Measurements from ENCODE around the gene GPC5. TPM values are rescaled to one million over a fixed set of nuclear protein-coding genes. Genes with fewer than 3 reads are reported as not detected.
"Not testable (repeated sequence)": the region's sequence is repeated elsewhere in the genome, so short reads cannot be mapped to it uniquely, and the experiment has no call there.

Gene GPC5
- total RNA-seq, 1 experiment from 2014 or later = not detected

- DNase-seq (ENCODE audit: low read depth) = no peak
Measured at GRCh38 chr13:91868351-91868750, 469.9 kb downstream of the GPC5 start.

DNA sequence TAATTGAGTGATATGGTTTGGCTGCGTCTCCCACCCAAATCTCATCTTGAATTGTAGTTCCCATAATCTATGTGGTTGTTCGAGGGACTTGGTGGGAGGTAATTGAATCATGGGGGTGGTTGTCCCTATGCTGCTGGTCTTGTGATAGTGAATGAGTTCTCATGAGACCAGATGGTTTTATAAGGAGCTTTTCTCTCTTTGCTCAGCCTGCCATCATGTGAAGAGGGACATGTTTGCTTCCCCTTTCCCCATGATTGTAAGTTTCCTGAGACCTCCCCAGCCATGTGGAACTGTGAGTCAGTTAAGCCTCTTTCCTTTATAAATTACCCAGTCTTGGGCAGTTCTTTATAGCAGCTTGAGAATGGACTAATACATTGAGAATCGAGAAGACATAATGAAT is 480.1 kb downstream of the GPC5 start:
- DNase-seq (ENCODE audit: low read depth) = no peak

DNA sequence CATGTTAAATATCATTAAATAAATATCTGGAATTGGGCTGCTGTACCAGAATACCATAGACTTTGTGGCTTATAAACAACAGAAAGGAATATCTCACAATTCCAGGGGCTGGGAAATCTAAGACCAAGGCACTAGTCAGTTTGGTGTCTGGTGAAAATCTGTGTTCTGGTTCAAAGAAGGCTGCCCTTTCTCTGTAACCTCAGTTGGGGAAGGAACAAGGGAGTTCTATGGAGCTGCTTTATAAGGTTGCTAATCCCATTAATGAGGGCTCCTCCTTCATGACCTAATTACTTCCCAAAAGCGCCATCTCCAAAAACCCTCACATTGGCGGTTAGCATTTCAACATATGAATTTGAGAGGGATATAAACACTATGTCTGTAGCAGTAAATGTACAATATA is 480.9 kb downstream of the GPC5 start:
- no peak for DNase-seq (ENCODE audit: low read depth)

GRCh38 chr13:91882918-91883317 is 484.5 kb downstream of the GPC5 start:
- no peak for DNase-seq (ENCODE audit: low read depth)

DNA sequence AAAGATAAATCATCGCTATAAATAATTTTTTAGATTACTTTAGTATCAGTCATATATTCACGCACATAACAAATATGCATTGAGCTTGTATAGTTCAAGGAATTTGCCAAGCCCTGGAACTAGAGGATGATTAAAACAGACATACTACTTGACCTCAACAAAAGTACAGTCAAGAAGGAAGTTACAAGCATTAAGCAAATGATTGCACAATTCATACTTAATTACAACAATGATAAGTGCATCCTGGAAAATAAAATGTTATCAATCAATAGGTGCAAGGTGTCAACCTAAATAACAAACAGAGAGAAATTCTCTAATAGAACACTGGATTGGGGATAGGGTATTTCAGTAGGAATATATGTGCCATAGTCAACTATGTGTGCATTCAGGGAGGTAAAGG is 491.2 kb downstream of the GPC5 start:
- DNase-seq (ENCODE audit: low read depth) = no peak

DNA sequence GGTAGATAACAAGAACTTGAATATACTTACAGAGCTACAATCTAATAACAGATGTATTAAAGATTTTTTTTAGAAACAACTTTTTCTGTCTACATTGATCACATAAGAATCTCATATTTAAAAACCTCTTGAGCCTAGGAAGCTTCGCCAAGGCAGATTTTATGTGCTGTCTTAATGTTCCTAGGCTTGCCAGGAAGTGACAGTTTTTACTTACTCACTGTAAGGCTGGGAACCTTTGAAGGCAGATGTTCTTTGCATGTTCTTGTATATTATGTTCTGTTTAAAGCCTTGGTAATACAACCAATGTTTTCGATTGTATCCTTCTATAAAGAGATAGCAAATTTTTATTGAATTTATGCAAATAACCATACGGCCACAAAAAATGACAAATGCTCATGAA is 492.7 kb downstream of the GPC5 start:
- no peak for DNase-seq (ENCODE audit: low read depth)

- DNase-seq (ENCODE audit: low read depth) = no peak
Measured at GRCh38 chr13:91893040-91893439, 494.6 kb downstream of the GPC5 start.

- DNase-seq (ENCODE audit: low read depth) = no peak
Measured at GRCh38 chr13:91894316-91894715, 495.9 kb downstream of the GPC5 start.

GRCh38 chr13:91896547-91896946 is 498.1 kb downstream of the GPC5 start:
- DNase-seq (ENCODE audit: low read depth) = no peak

DNA sequence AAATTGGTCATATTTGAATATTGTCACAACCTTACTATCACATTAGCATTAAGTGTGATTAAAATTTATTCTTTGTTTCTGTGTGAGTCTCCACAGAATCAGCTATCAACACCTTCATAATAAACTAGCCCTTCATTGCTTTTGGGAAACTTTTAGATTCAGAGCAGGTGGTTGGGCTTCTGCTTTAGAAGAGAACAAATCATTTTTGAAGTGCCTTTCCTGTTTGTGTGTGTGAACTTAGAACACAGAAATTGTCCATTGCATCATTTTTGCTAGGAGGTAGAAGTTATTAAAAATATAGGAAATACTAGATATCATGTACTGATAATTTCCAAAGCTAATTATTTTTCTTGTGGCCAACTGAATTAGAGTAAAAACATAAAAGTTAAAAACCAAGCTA is 500.6 kb downstream of the GPC5 start:
- DNase-seq (ENCODE audit: low read depth) = not testable (repeated sequence)

- no peak for DNase-seq (ENCODE audit: low read depth)
Measured at GRCh38 chr13:91902291-91902690, 503.9 kb downstream of the GPC5 start.

- no peak for DNase-seq (ENCODE audit: low read depth)
Measured at GRCh38 chr13:91904005-91904404, 505.6 kb downstream of the GPC5 start.

DNA sequence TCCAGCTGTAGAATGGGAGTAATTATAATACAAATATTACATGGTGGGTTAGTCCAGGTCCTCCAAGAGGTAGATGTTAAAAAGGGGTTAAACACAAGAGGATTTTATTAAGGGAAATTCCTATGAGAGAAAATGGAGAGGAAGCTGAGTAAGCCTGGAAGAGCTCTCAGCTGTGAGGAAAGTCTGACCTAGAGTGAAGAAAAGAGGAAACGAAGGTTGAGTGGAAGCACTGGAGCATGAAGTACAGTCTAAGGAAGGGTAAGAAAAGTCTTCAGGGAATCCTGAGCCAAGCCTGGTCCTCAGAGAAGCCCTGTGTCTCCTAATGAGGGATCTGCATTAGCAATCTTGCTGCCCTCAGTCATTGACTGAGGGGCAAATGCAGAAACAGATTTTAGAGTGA is 506.2 kb downstream of the GPC5 start:
- no peak for DNase-seq (ENCODE audit: low read depth)

DNA sequence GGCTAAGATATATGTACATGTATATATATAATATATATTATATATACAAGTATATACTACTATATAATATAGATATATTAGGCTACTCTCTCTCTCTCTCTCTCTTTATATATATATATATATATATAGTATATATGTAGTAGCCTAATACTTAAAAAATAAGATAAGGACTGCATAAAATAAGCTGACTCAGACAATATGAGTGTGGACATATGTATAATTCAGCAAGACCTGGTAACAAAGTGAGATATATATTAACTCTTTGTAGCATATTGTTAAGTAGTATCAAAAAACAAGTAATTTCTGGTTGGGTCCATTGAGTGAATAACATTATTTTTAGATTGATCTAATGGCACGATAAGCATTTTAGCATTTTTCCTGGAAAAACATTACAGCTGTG is 509.0 kb downstream of the GPC5 start:
- DNase-seq (ENCODE audit: low read depth) = no peak

DNA sequence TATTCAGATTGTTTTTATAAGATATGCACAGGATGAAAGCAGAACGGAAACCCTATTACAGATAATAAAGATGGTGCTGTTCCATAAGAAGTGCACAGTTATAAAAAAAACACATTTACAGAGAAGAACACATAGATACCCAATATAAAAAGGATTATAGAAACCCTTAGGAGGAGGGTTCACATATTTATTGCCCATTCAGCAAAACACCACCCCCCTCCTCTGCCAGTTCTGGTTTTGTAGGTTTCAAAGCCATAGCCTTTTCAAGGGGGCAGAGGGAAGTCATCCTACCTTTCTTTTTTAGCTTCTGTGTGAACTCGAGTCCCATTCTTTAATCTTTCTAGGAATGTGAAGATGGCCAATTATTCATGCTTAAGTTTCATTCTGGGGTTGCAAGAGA is 511.2 kb downstream of the GPC5 start:
- DNase-seq (ENCODE audit: low read depth) = no peak

DNA sequence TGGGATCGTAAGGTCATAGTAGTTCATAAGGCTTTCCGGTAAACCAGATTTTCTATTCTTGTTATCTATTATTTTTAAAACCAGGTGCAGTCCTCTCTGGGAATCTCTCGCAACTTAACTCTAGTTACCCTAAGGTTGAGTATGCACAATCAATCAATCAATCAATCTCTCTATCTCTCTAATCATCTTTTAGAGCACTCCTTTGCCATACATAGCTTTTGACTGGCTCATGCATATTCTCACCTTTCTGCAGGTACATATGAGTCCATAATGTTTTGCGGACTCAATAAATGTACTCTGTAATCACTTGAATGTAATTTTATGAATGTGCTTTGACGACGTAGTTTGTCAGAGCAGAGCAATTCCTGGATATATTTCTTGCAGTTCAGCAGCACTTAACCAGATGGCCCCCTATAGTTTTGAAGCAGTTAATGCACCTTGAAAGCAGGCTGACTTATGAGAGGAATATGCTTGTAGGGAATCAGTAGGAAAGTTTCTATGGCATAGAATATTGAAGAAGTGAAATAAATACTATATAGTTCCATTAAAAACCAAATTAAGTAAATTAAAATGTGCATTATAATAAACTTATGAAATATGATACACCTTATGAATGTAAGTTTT is 524.7 kb downstream of the GPC5 start:
- no peak for DNase-seq (ENCODE audit: low read depth)

GRCh38 chr13:91930687-91931086 is 532.3 kb downstream of the GPC5 start:
- DNase-seq (ENCODE audit: low read depth) = no peak

DNA sequence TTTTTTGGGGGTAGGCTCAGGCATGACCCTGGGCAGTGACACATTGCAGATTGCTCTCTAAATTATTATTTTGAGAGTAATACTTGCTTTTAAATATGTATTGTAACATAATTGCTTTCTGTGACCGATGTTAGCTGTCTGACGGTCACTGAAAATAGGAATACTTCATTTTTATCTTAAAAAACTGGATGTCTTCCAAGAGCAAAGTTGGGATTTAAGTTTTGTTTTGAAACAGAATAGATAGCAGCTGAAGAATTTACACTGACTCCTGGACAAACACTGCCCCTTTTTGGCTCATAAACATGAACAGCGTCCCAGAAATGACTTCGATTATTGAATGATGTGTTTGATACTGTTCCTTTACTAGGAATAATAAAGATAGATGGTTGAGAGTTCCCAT is 535.9 kb downstream of the GPC5 start:
- no peak for DNase-seq (ENCODE audit: low read depth)

DNA sequence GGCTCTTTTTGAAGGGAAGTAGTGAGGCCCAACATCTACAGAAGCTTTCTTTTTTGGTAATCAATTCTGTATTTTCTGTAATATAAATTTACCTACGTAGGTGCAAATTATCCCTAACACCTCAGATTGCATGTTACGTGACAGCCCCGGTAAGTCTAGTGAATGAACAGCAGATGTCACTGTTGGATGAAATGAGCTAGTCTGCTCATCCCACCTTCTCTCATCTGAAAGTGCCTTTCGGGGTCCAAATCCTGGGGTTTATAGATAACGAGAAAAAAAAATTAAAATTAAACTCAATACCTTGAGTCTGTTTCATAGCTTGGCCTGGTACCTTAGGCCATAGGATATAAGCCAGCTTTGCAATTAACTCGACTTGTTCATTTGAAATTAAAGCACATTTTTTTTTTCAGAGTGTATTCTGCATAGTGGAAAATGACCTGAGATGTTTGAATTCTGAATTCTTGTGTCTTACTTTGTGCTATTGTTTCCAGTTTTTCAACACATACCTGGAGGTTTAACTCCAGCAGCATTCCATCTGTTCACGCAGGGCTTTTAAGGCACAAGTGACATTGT is 548.2 kb downstream of the GPC5 start:
- no peak for DNase-seq (ENCODE audit: low read depth)

- no peak for DNase-seq (ENCODE audit: low read depth)
Measured at GRCh38 chr13:91948736-91949135, 550.3 kb downstream of the GPC5 start.

GRCh38 chr13:91950803-91951202 is 552.4 kb downstream of the GPC5 start:
- DNase-seq (ENCODE audit: low read depth) = no peak

DNA sequence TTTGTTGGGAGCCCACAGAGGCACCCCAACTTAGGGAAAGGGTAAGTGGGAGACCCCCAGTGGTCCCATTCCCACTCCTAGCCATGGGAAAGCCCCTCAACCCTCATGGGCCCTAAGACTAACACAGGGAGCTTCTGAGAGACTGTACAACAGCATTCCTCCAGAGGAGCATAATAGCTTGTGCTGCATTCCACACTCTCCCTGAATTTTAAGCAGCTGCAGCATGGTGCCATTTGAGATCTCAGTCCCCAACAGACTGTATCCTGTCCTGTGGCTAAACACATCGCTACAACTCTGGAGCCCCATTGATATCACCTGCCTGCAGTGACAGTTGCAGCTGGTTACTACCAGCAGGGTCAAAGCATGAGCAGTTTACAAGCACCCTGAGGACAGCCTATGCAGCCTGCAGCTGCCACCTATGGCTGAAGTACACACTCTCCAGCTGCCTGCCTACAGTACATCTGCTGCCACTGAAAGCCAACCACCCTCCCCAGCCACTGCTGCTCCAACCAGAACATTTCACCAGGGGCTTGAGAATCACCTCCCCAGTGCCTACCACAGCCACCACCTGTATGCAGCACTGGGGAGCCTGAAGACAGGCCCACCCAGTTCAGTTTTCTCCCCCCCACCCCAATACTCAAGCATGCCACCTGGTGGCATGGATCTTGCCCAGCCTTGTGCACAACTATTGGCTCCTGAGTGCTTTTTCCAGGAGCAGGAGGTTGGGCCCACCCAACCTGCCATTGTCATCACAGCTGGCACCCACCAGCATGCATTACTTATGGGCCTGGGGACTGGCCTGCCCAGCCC is 557.3 kb downstream of the GPC5 start:
- no peak for DNase-seq (ENCODE audit: low read depth)

GRCh38 chr13:91960947-91961346 is 562.5 kb downstream of the GPC5 start:
- no peak for DNase-seq (ENCODE audit: low read depth)
